ENCODE measurements around the gene MATCAP1. TPM values are rescaled to one million over a fixed set of nuclear protein-coding genes. Genes with fewer than 3 reads are reported as not detected.

The MATCAP1 gene
- total RNA-seq, 2 experiments from 2014 or later: 9.7 to 10.6 TPM

DNA sequence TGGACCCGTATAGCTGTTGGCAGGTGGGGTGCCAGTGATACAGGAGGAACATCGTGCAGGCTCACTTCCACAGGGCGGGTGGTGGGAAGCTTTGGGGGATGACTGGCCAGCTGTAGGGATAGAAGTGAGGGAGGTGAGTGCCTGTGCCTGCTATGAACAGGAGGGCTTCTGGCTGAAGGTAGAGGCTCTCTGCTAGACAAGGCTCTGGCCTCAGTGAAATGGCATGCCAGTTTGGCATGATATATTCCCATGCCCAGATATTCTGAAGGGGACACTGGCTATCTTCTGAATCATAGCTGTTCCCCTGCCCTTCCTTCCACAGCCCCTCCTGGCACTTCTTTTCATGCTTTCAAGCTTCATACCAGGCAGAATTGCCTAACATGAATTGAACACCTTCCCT is 54.9 kb downstream of the MATCAP1 start:
- Mint-ChIP-seq H3K27me3 (no peaks in the 10 kb centered on the region), H3K4me1 (ENCODE audit: low read depth) (no peaks in the 10 kb centered on the region), H3K9me3 (no peaks in the 10 kb centered on the region), H3K36me3 (ENCODE audit: low read depth) (peaks cover 79% of the 10 kb centered on the region), H3K4me3 (no peak overlapping the region), H3K27ac (no peak overlapping the region)
- intact Hi-C loops (cut with DNase I, micrococcal nuclease): no loop called here
- Histone ChIP-seq H3K4me3 (ENCODE audit: low read length) (no peak overlapping the region), H3K27ac (ENCODE audit: low read depth in 1 of 2, low read length in 2 of 2) (no peak overlapping the region), H3K9me3 (ENCODE audit: control insufficient read depth in 1 of 2, insufficient read depth in 1 of 2, low read length in 2 of 2) (no peaks in the 10 kb centered on the region), H3K27me3 (ENCODE audit: control insufficient read depth in 1 of 2, insufficient read depth in 2 of 2, low read length in 2 of 2) (no peaks in the 10 kb centered on the region), H3K36me3 (ENCODE audit: insufficient read depth, low read length) (peaks cover 56% of the 10 kb centered on the region), H3K4me1 (ENCODE audit: insufficient read depth, low read length) (no peaks in the 10 kb centered on the region)
- TF ChIP-seq, protein P1, sequence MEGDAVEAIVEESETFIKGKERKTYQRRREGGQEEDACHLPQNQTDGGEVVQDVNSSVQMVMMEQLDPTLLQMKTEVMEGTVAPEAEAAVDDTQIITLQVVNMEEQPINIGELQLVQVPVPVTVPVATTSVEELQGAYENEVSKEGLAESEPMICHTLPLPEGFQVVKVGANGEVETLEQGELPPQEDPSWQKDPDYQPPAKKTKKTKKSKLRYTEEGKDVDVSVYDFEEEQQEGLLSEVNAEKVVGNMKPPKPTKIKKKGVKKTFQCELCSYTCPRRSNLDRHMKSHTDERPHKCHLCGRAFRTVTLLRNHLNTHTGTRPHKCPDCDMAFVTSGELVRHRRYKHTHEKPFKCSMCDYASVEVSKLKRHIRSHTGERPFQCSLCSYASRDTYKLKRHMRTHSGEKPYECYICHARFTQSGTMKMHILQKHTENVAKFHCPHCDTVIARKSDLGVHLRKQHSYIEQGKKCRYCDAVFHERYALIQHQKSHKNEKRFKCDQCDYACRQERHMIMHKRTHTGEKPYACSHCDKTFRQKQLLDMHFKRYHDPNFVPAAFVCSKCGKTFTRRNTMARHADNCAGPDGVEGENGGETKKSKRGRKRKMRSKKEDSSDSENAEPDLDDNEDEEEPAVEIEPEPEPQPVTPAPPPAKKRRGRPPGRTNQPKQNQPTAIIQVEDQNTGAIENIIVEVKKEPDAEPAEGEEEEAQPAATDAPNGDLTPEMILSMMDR (IDR thresholded peaks at IDR 0.05): no peak
- ChIA-PET POLR2A (interaction anchor here (0.5 to 0.6 kb wide), 2 partner anchors 76 to 103 kb away, joined by 3 read pairs; no protein-coding TSS in a partner anchor), CTCF (interaction anchor here (1.3 to 1.6 kb wide), 2 partner anchors 26 to 56 kb away, joined by 3 to 8 read pairs; no protein-coding TSS in a partner anchor)
- DNase-seq (no peak), ATAC-seq (ENCODE audit: poor library complexity) (no peak)

DNA sequence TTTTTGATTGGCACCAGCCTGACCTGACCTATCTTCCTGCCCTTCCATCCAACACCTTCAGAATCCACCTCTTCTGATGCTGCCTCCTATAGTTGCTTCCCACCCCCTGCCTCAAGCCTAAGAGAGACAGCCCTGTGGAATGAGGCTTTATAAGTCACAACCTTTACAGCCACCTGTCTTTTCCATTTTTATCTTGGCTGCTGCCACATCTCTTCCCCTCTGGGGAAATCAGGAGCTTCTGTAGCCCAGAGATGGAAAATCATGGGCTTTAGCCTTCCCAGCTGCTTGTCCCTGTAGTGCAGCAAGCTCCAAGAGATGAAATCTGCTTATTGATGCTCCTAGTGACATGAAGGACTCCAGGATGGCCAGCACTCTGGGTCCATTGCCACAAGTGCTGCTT is 55.3 kb downstream of the MATCAP1 start:
- no peak for ATAC-seq (ENCODE audit: poor library complexity)
- no peaks in the 10 kb centered on the region for H3K27me3 Mint-ChIP-seq
- no peak for DNase-seq
- no peak overlapping the region for H3K4me3 Mint-ChIP-seq
- CTCF ChIA-PET: interaction anchor here (0.7 to 1.3 kb wide), 2 partner anchors 11 to 57 kb away, joined by 3 read pairs; no protein-coding TSS in a partner anchor
- no peaks in the 10 kb centered on the region for H3K9me3 Mint-ChIP-seq
- intact Hi-C loops (cut with DNase I, micrococcal nuclease): no loop called here
- no peak overlapping the region for H3K27ac Mint-ChIP-seq
- Histone ChIP-seq H3K9me3 (ENCODE audit: control insufficient read depth in 1 of 2, insufficient read depth in 1 of 2, low read length in 2 of 2) (no peaks in the 10 kb centered on the region), H3K4me1 (ENCODE audit: insufficient read depth, low read length) (no peaks in the 10 kb centered on the region), H3K36me3 (ENCODE audit: insufficient read depth, low read length) (peaks cover 59% of the 10 kb centered on the region), H3K4me3 (ENCODE audit: low read length) (no peak overlapping the region), H3K27me3 (ENCODE audit: control insufficient read depth in 1 of 2, insufficient read depth in 2 of 2, low read length in 2 of 2) (no peaks in the 10 kb centered on the region), H3K27ac (ENCODE audit: low read depth in 1 of 2, low read length in 2 of 2) (no peak overlapping the region)
- POLR2A ChIA-PET: interaction anchor here (0.5 to 0.7 kb wide), 3 partner anchors 8 to 104 kb away, joined by 3 to 4 read pairs (median 3); no protein-coding TSS in a partner anchor
- H3K36me3 Mint-ChIP-seq (ENCODE audit: low read depth): peaks cover 81% of the 10 kb centered on the region
- TF ChIP-seq, protein P1 (IDR thresholded peaks at IDR 0.05): no peak
- H3K4me1 Mint-ChIP-seq (ENCODE audit: low read depth): no peaks in the 10 kb centered on the region

Small RNAs within 50 kb of the gene (microRNA-seq; reads per million reads assigned to microRNA genes)
- gene MIR328 (ENCODE audit: borderline microRNAs expressed, borderline replicate concordance): 159 reads per million, percentile 70 among the genes with 10 or more reads in this experiment

Other genes starting within 250 kb of the MATCAP1 start
- gene CIAO2B, start 249.6 kb downstream of the MATCAP1 start, total RNA-seq: 10 to 100 TPM; 58.6 to 70.4 TPM
- 10 to 100 TPM; 59.3 to 62.6 TPM for gene CES2, start 248.4 kb downstream of the MATCAP1 start, total RNA-seq
- gene CES3, start 222.7 kb downstream of the MATCAP1 start, total RNA-seq: 1 to 10 TPM; 1.1 to 1.3 TPM
- 10 to 100 TPM; 14.9 to 16.0 TPM for gene CES4A, start 195.4 kb downstream of the MATCAP1 start, total RNA-seq
- 10 to 100 TPM; 58.8 to 59.6 TPM for gene CBFB, start 154.8 kb downstream of the MATCAP1 start, total RNA-seq
- 10 to 100 TPM; 10.6 to 10.8 TPM for gene PHAF1, start 74.0 kb downstream of the MATCAP1 start, total RNA-seq
- 1 to 10 TPM; 2.0 to 2.5 TPM for gene B3GNT9, start 33.0 kb downstream of the MATCAP1 start, total RNA-seq
- 10 to 100 TPM; 32.4 to 34.0 TPM for gene TRADD, start 24.1 kb downstream of the MATCAP1 start, total RNA-seq
- 10 to 100 TPM; 11.5 to 11.6 TPM for gene FBXL8, start 24.0 kb downstream of the MATCAP1 start, total RNA-seq
- gene HSF4, start 19.2 kb downstream of the MATCAP1 start, total RNA-seq: 10 to 100 TPM; 19.7 to 26.1 TPM
- 1 to 10 TPM; 1.1 to 1.2 TPM for gene NOL3, start 13.4 kb downstream of the MATCAP1 start, total RNA-seq
- not detected for gene EXOC3L1, start 6.2 kb upstream of the MATCAP1 start, total RNA-seq
- gene E2F4, start 8.2 kb upstream of the MATCAP1 start, total RNA-seq: 10 to 100 TPM; 50.9 to 56.1 TPM
- gene ELMO3, start 15.2 kb upstream of the MATCAP1 start, total RNA-seq: 1 to 10 TPM; 1.9 to 2.3 TPM
- 10 to 100 TPM; 35.8 to 37.6 TPM for gene TMEM208, start 43.2 kb upstream of the MATCAP1 start, total RNA-seq
- gene FHOD1, start 63.5 kb upstream of the MATCAP1 start, total RNA-seq: 10 to 100 TPM; 21.1 to 26.0 TPM
- 1 to 10 TPM; 3.1 TPM for gene SLC9A5, start 65.0 kb upstream of the MATCAP1 start, total RNA-seq
- gene PLEKHG4, start 95.6 kb upstream of the MATCAP1 start, total RNA-seq: 10 to 100 TPM; 13.1 to 14.0 TPM
- not detected for gene KCTD19, start 142.8 kb upstream of the MATCAP1 start, total RNA-seq
- not detected for gene LRRC36, start 142.9 kb upstream of the MATCAP1 start, total RNA-seq
- gene TPPP3, start 209.5 kb upstream of the MATCAP1 start, total RNA-seq: not detected
- gene ZDHHC1, start 232.5 kb upstream of the MATCAP1 start, total RNA-seq: under 1 TPM in 1 of 2 experiments, not detected in 1; 0.22 TPM
- gene HSD11B2, start 247.2 kb upstream of the MATCAP1 start, total RNA-seq: not detected

Data from CD4-positive, alpha-beta T cell (primary cell).